CD4-positive, alpha-beta T cell (primary cell): ENCODE measurements around the gene TMPRSS11B. TPM values are rescaled to one million over a fixed set of nuclear protein-coding genes. Genes with fewer than 3 reads are reported as not detected.

ENCODE experiments used
- ATAC-seq: fragments of 200-7000 bp; cut with Tn5 transposase; one replicate; pipeline ENCODE4 v1.10.0; 2022; ENCODE audit warnings: mild to moderate bottlenecking; ENCODE audit not compliant: poor library complexity
- CTCF ChIA-PET: fragments of 350-600 bp; sonication (Branson Sonifier 250); formaldehyde crosslinking; loops from one replicate; lab custom pipeline; 2021; ENCODE audit warnings: antibody characterized with exemption, inconsistent platforms; lab: Charles Lee
- POLR2A ChIA-PET: fragments of 350-600 bp; sonication (Branson Sonifier 250); formaldehyde crosslinking; loops from one replicate; lab custom pipeline; 2021; ENCODE audit warnings: antibody characterized with exemption, inconsistent platforms; lab: Charles Lee
- DNase-seq, 14 experiments: peaks; one replicate each; pipeline ENCODE4 v3.0.0-alpha.2; 2013 to 2020; ENCODE audit warnings: mixed read lengths in 2 of 14
- H3K27ac ChIP-seq, 2 donors: one replicate each; pipeline versions ENCODE4 v1.5.1 to v1.7.0; 2013; ENCODE audit warnings: low read length in 2 of 2, low read depth in 1 of 2, mild to moderate bottlenecking in 1 of 2
- H3K27me3 ChIP-seq, 2 experiments: 1 replicate in 1 of 2; 2 replicates in 1 of 2; pipeline versions ENCODE4 v1.6.1 to v1.7.0; 2013; ENCODE audit warnings: low read length in 2 of 2, control low read depth in 1 of 2, mild to moderate bottlenecking in 1 of 2, moderate library complexity in 1 of 2; ENCODE audit not compliant: insufficient read depth in 2 of 2, control insufficient read depth in 1 of 2
- H3K36me3 ChIP-seq: one replicate; pipeline ENCODE4 v1.6.1; 2013; ENCODE audit warnings: low read length, control low read depth; ENCODE audit not compliant: insufficient read depth
- H3K4me1 ChIP-seq: one replicate; pipeline ENCODE4 v1.6.1; 2013; ENCODE audit warnings: low read length, control low read depth; ENCODE audit not compliant: insufficient read depth
- H3K4me3 ChIP-seq: one replicate; pipeline ENCODE4 v1.5.1; 2013; ENCODE audit warnings: mild to moderate bottlenecking, low read length, moderate library complexity
- H3K9me3 ChIP-seq, 2 experiments: 1 replicate in 1 of 2; 2 replicates in 1 of 2; pipeline versions ENCODE4 v1.6.1 to v1.7.0; 2013; ENCODE audit warnings: low read length in 2 of 2, mild to moderate bottlenecking in 2 of 2, control low read depth in 1 of 2, moderate library complexity in 1 of 2; ENCODE audit not compliant: control insufficient read depth in 1 of 2, insufficient read depth in 1 of 2
- H3K27ac Mint-ChIP-seq: one replicate; pipeline ENCODE4 v1.8.0; 2020; ENCODE audit warnings: mixed read lengths
- H3K27me3 Mint-ChIP-seq: one replicate; pipeline ENCODE4 v1.8.0; 2021; ENCODE audit warnings: mixed read lengths
- H3K36me3 Mint-ChIP-seq: one replicate; pipeline ENCODE4 v1.8.0; 2021; ENCODE audit warnings: low read depth, mixed read lengths
- H3K4me1 Mint-ChIP-seq: one replicate; pipeline ENCODE4 v1.8.0; 2021; ENCODE audit warnings: low read depth, mixed read lengths
- H3K4me3 Mint-ChIP-seq: one replicate; pipeline ENCODE4 v1.8.0; 2020; ENCODE audit warnings: mild to moderate bottlenecking, mixed read lengths
- H3K9me3 Mint-ChIP-seq: one replicate; pipeline ENCODE4 v1.8.0; 2020; ENCODE audit warnings: mixed read lengths
- intact Hi-C, 2 experiments: fragments of 100-400 bp; cut with DNase I in 1 of 2; cut with micrococcal nuclease in 1 of 2; formaldehyde crosslinking; loops; one replicate each; pipeline versions ENCODE4 v1.15.1 to v1.9.0; 2023 to 2025; cut with DNase I, micrococcal nuclease
- total RNA-seq, 174 experiments: library from RNA in 2 of 174; stranded (reverse) in 2 of 174; gene quantifications; one replicate each; pipeline ENCODE4 v1.2.3 and lab custom pipeline; 2021 to 2026
- TF ChIP-seq, protein P1 (sequence below): fragments of 200-600 bp; IDR thresholded peaks from one replicate; pipeline ENCODE4 v1.8.0; 2022; ENCODE audit warnings: antibody characterized with exemption, mild to moderate bottlenecking

The TMPRSS11B gene
- total RNA-seq, 2 experiments from 2014 or later = not detected

DNA sequence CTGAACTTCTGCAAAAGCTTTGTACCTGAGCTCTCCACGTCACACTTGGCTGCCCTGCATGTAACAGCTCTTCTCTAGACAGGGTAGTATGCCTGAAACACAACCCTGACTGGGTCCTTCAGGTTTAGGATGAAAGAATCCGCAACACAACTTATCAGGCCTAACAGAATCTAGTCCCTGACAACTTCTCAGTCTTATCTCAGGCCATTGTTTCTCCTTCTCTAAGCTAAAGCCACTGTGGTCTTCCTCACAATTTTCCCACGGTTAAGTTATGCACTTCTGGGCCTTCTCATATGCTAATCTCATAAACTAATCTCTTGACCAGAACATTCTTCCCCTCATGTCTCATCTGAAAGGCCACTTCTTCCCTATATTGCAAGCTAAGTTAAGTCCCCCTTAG is 10.8 kb upstream of the TMPRSS11B start:
- no peaks in the 10 kb centered on the region for H3K27me3 ChIP-seq
- H3K9me3 Mint-ChIP-seq = no peaks in the 10 kb centered on the region
- H3K4me1 Mint-ChIP-seq = no peaks in the 10 kb centered on the region
- H3K36me3 ChIP-seq = no peaks in the 10 kb centered on the region
- CTCF ChIA-PET = no interaction called here
- H3K27ac Mint-ChIP-seq = no peak overlapping the region
- no peak overlapping the region for H3K4me3 ChIP-seq
- H3K36me3 Mint-ChIP-seq = no peaks in the 10 kb centered on the region
- no peaks in the 10 kb centered on the region for H3K4me1 ChIP-seq
- TF ChIP-seq, protein P1, sequence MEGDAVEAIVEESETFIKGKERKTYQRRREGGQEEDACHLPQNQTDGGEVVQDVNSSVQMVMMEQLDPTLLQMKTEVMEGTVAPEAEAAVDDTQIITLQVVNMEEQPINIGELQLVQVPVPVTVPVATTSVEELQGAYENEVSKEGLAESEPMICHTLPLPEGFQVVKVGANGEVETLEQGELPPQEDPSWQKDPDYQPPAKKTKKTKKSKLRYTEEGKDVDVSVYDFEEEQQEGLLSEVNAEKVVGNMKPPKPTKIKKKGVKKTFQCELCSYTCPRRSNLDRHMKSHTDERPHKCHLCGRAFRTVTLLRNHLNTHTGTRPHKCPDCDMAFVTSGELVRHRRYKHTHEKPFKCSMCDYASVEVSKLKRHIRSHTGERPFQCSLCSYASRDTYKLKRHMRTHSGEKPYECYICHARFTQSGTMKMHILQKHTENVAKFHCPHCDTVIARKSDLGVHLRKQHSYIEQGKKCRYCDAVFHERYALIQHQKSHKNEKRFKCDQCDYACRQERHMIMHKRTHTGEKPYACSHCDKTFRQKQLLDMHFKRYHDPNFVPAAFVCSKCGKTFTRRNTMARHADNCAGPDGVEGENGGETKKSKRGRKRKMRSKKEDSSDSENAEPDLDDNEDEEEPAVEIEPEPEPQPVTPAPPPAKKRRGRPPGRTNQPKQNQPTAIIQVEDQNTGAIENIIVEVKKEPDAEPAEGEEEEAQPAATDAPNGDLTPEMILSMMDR = no peak
- no peak overlapping the region for H3K27ac ChIP-seq
- intact Hi-C loops = no loop called here
- H3K9me3 ChIP-seq = no peaks in the 10 kb centered on the region
- POLR2A ChIA-PET = no interaction called here
- no peak for ATAC-seq
- DNase-seq = no peak
- no peak overlapping the region for H3K4me3 Mint-ChIP-seq
- peaks cover 5% of the 10 kb centered on the region for H3K27me3 Mint-ChIP-seq

GRCh38 chr4:68250151-68250930 is 4.8 kb upstream of the TMPRSS11B start:
- peaks cover 5% of the 10 kb centered on the region for H3K27me3 Mint-ChIP-seq
- intact Hi-C loops = no loop called here
- POLR2A ChIA-PET = no interaction called here

DNA sequence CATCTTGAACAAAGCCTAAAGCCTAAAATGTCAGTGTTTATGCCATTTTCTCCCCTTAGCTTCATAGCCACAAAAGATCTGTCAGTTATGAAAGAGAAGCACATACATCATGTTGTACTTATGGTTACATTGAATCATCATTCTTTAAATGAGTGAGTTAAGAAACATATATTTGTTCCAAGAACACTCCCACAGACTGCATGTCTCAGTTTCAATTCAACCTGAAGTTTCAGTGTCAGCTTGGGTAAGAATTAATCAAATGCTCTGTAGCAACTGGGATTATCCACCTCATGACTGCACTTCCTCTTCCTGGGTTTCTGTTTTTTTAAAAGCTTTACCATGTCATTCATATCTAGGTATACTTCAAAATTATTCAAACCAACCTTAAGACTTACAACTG is 3.9 kb upstream of the TMPRSS11B start:
- H3K27ac Mint-ChIP-seq = no peak overlapping the region
- H3K27ac ChIP-seq = no peak overlapping the region
- no peaks in the 10 kb centered on the region for H3K9me3 Mint-ChIP-seq
- H3K36me3 Mint-ChIP-seq = no peaks in the 10 kb centered on the region
- H3K4me1 Mint-ChIP-seq = no peaks in the 10 kb centered on the region
- no peaks in the 10 kb centered on the region for H3K36me3 ChIP-seq
- POLR2A ChIA-PET = no interaction called here
- H3K27me3 Mint-ChIP-seq = peaks cover 5% of the 10 kb centered on the region
- no peaks in the 10 kb centered on the region for H3K9me3 ChIP-seq
- no peak overlapping the region for H3K4me3 ChIP-seq
- no peaks in the 10 kb centered on the region for H3K4me1 ChIP-seq
- DNase-seq = no peak
- TF ChIP-seq, protein P1 = no peak
- H3K27me3 ChIP-seq = no peaks in the 10 kb centered on the region
- no peak overlapping the region for H3K4me3 Mint-ChIP-seq
- CTCF ChIA-PET = no interaction called here
- ATAC-seq = no peak
- intact Hi-C loops = no loop called here

More at GRCh38 chr4:68250151-68250930, 4.8 kb upstream of the TMPRSS11B start:
- TF ChIP-seq, protein P1 = no peak
- no peak overlapping the region for H3K27ac ChIP-seq
- H3K9me3 ChIP-seq = no peaks in the 10 kb centered on the region
- Mint-ChIP-seq H3K36me3 (no peaks in the 10 kb centered on the region), H3K9me3 (no peaks in the 10 kb centered on the region), H3K4me1 (no peaks in the 10 kb centered on the region), H3K27ac (no peak overlapping the region), H3K4me3 (no peak overlapping the region)
- H3K27me3 ChIP-seq = no peaks in the 10 kb centered on the region
- ATAC-seq (no peak), DNase-seq (no peak)
- H3K36me3 ChIP-seq = no peaks in the 10 kb centered on the region
- no peaks in the 10 kb centered on the region for H3K4me1 ChIP-seq
- CTCF ChIA-PET = no interaction called here
- no peak overlapping the region for H3K4me3 ChIP-seq
